ENCODE results near the gene SRGAP3.
"Not testable (repeated sequence)": the region's sequence is repeated elsewhere in the genome, so short reads cannot be mapped to it uniquely, and the experiment has no call there.

Gene SRGAP3

GRCh38 chr3:9249273-9250192, at the start of gene SRGAP3:
SRGAP3 (minus strand) TSS chr3:9249646; CDS start chr3:9248951, 695 bp downstream.
- H3K27ac ChIP-seq (ENCODE audit: low read depth, low read length) = no peak within 1 kb of the TSS
- no peaks in the 10 kb centered on the region for H3K9me3 ChIP-seq (ENCODE audit: control insufficient read depth in 5 of 5, low read length in 5 of 5)
- peak within 1 kb of the TSS in 4 of 5 donors; percentile 13 to 75 (median 40) for H3K9ac ChIP-seq (ENCODE audit: low read length in 5 of 5)
- peaks cover 0 to 30% (median 25%) of the 10 kb centered on the region in 5 donors for H3K4me1 ChIP-seq (ENCODE audit: control insufficient read depth in 5 of 5, insufficient read depth in 5 of 5, low read length in 5 of 5)
- H3K27me3 ChIP-seq (ENCODE audit: control insufficient read depth in 5 of 5, insufficient read depth in 4 of 5, low read length in 5 of 5) = peaks cover 0 to 8% (median 3%) of the 10 kb centered on the region in 5 donors
- H3K4me3 ChIP-seq (ENCODE audit: low read depth in 1 of 5, low read length in 5 of 5) = peak within 1 kb of the TSS; percentile 70 to 88 (median 76)
- H3K36me3 ChIP-seq (ENCODE audit: control insufficient read depth in 5 of 5, insufficient read depth in 5 of 5, low read length in 5 of 5) = no peaks in the 10 kb centered on the region

GRCh38 chr3:9298236-9298635, 48.8 kb upstream of the SRGAP3 start:
- Histone ChIP-seq H3K36me3 (ENCODE audit: control insufficient read depth in 5 of 5, insufficient read depth in 5 of 5, low read length in 5 of 5) (no peaks in the 10 kb centered on the region), H3K9ac (ENCODE audit: low read length in 5 of 5) (no peak overlapping the region), H3K4me3 (ENCODE audit: low read depth in 1 of 5, low read length in 5 of 5) (no peak overlapping the region), H3K27me3 (ENCODE audit: control insufficient read depth in 5 of 5, insufficient read depth in 4 of 5, low read length in 5 of 5) (peaks cover 0 to 4% (median 0%) of the 10 kb centered on the region in 5 donors), H3K4me1 (ENCODE audit: control insufficient read depth in 5 of 5, insufficient read depth in 5 of 5, low read length in 5 of 5) (peaks cover 0 to 9% (median 6%) of the 10 kb centered on the region in 5 donors), H3K9me3 (ENCODE audit: control insufficient read depth in 5 of 5, low read length in 5 of 5) (no peaks in the 10 kb centered on the region), H3K27ac (ENCODE audit: low read depth, low read length) (no peak overlapping the region)

GRCh38 chr3:9296241-9296640, 46.8 kb upstream of the SRGAP3 start:
- Histone ChIP-seq H3K4me3 (ENCODE audit: low read depth in 1 of 5, low read length in 5 of 5) (no peak overlapping the region), H3K9ac (ENCODE audit: low read length in 5 of 5) (no peak overlapping the region), H3K27ac (ENCODE audit: low read depth, low read length) (no peak overlapping the region), H3K36me3 (ENCODE audit: control insufficient read depth in 5 of 5, insufficient read depth in 5 of 5, low read length in 5 of 5) (no peaks in the 10 kb centered on the region), H3K27me3 (ENCODE audit: control insufficient read depth in 5 of 5, insufficient read depth in 4 of 5, low read length in 5 of 5) (no peaks in the 10 kb centered on the region), H3K9me3 (ENCODE audit: control insufficient read depth in 5 of 5, low read length in 5 of 5) (no peaks in the 10 kb centered on the region), H3K4me1 (ENCODE audit: control insufficient read depth in 5 of 5, insufficient read depth in 5 of 5, low read length in 5 of 5) (peaks cover 0 to 2% (median 0%) of the 10 kb centered on the region in 5 donors)

GRCh38 chr3:9295007-9295406, 45.6 kb upstream of the SRGAP3 start:
- H3K4me1 ChIP-seq (ENCODE audit: control insufficient read depth in 5 of 5, insufficient read depth in 5 of 5, low read length in 5 of 5) = peaks cover 0 to 2% (median 0%) of the 10 kb centered on the region in 5 donors
- H3K9me3 ChIP-seq (ENCODE audit: control insufficient read depth in 5 of 5, low read length in 5 of 5) = no peaks in the 10 kb centered on the region
- H3K4me3 ChIP-seq (ENCODE audit: low read depth in 1 of 5, low read length in 5 of 5) = no peak overlapping the region
- no peaks in the 10 kb centered on the region for H3K36me3 ChIP-seq (ENCODE audit: control insufficient read depth in 5 of 5, insufficient read depth in 5 of 5, low read length in 5 of 5)
- H3K9ac ChIP-seq (ENCODE audit: low read length in 5 of 5) = no peak overlapping the region
- no peak overlapping the region for H3K27ac ChIP-seq (ENCODE audit: low read depth, low read length)
- H3K27me3 ChIP-seq (ENCODE audit: control insufficient read depth in 5 of 5, insufficient read depth in 4 of 5, low read length in 5 of 5) = no peaks in the 10 kb centered on the region

- not testable (repeated sequence) for H3K27me3 ChIP-seq (ENCODE audit: control insufficient read depth in 5 of 5, insufficient read depth in 4 of 5, low read length in 5 of 5); H3K4me1 ChIP-seq (ENCODE audit: control insufficient read depth in 5 of 5, insufficient read depth in 5 of 5, low read length in 5 of 5); H3K36me3 ChIP-seq (ENCODE audit: control insufficient read depth in 5 of 5, insufficient read depth in 5 of 5, low read length in 5 of 5); H3K4me3 ChIP-seq (ENCODE audit: low read depth in 1 of 5, low read length in 5 of 5); H3K27ac ChIP-seq (ENCODE audit: low read depth, low read length); H3K9ac ChIP-seq (ENCODE audit: low read length in 5 of 5); H3K9me3 ChIP-seq (ENCODE audit: control insufficient read depth in 5 of 5, low read length in 5 of 5)
Measured at GRCh38 chr3:9293953-9294352, 44.5 kb upstream of the SRGAP3 start.

GRCh38 chr3:9293076-9293475, 43.6 kb upstream of the SRGAP3 start:
- Histone ChIP-seq H3K9me3 (ENCODE audit: control insufficient read depth in 5 of 5, low read length in 5 of 5) (peaks cover 0 to 4% (median 0%) of the 10 kb centered on the region in 5 donors), H3K9ac (ENCODE audit: low read length in 5 of 5) (no peak overlapping the region), H3K36me3 (ENCODE audit: control insufficient read depth in 5 of 5, insufficient read depth in 5 of 5, low read length in 5 of 5) (no peaks in the 10 kb centered on the region), H3K4me3 (ENCODE audit: low read depth in 1 of 5, low read length in 5 of 5) (no peak overlapping the region), H3K4me1 (ENCODE audit: control insufficient read depth in 5 of 5, insufficient read depth in 5 of 5, low read length in 5 of 5) (peaks cover 0 to 2% (median 0%) of the 10 kb centered on the region in 5 donors), H3K27ac (ENCODE audit: low read depth, low read length) (no peak overlapping the region), H3K27me3 (ENCODE audit: control insufficient read depth in 5 of 5, insufficient read depth in 4 of 5, low read length in 5 of 5) (no peaks in the 10 kb centered on the region)

- H3K4me3 ChIP-seq (ENCODE audit: low read depth in 1 of 5, low read length in 5 of 5) = no peak overlapping the region
- no peaks in the 10 kb centered on the region for H3K36me3 ChIP-seq (ENCODE audit: control insufficient read depth in 5 of 5, insufficient read depth in 5 of 5, low read length in 5 of 5)
- no peaks in the 10 kb centered on the region for H3K27me3 ChIP-seq (ENCODE audit: control insufficient read depth in 5 of 5, insufficient read depth in 4 of 5, low read length in 5 of 5)
- no peak overlapping the region for H3K27ac ChIP-seq (ENCODE audit: low read depth, low read length)
- H3K4me1 ChIP-seq (ENCODE audit: control insufficient read depth in 5 of 5, insufficient read depth in 5 of 5, low read length in 5 of 5) = peaks cover 0 to 2% (median 0%) of the 10 kb centered on the region in 5 donors
- H3K9ac ChIP-seq (ENCODE audit: low read length in 5 of 5) = no peak overlapping the region
- peaks cover 0 to 4% (median 0%) of the 10 kb centered on the region in 5 donors for H3K9me3 ChIP-seq (ENCODE audit: control insufficient read depth in 5 of 5, low read length in 5 of 5)
Measured at GRCh38 chr3:9292516-9292915, 43.1 kb upstream of the SRGAP3 start.

GRCh38 chr3:9291821-9292410, 42.5 kb upstream of the SRGAP3 start:
- H3K27ac ChIP-seq (ENCODE audit: low read depth, low read length) = no peak overlapping the region
- no peak overlapping the region for H3K4me3 ChIP-seq (ENCODE audit: low read depth in 1 of 5, low read length in 5 of 5)
- H3K27me3 ChIP-seq (ENCODE audit: control insufficient read depth in 5 of 5, insufficient read depth in 4 of 5, low read length in 5 of 5) = no peaks in the 10 kb centered on the region
- peaks cover 0 to 4% (median 0%) of the 10 kb centered on the region in 5 donors for H3K9me3 ChIP-seq (ENCODE audit: control insufficient read depth in 5 of 5, low read length in 5 of 5)
- H3K4me1 ChIP-seq (ENCODE audit: control insufficient read depth in 5 of 5, insufficient read depth in 5 of 5, low read length in 5 of 5) = peaks cover 0 to 2% (median 0%) of the 10 kb centered on the region in 5 donors
- no peaks in the 10 kb centered on the region for H3K36me3 ChIP-seq (ENCODE audit: control insufficient read depth in 5 of 5, insufficient read depth in 5 of 5, low read length in 5 of 5)
- no peak overlapping the region for H3K9ac ChIP-seq (ENCODE audit: low read length in 5 of 5)

GRCh38 chr3:9290566-9290965, 41.1 kb upstream of the SRGAP3 start:
- H3K9me3 ChIP-seq (ENCODE audit: control insufficient read depth in 5 of 5, low read length in 5 of 5) = peaks cover 0 to 4% (median 0%) of the 10 kb centered on the region in 5 donors
- no peaks in the 10 kb centered on the region for H3K36me3 ChIP-seq (ENCODE audit: control insufficient read depth in 5 of 5, insufficient read depth in 5 of 5, low read length in 5 of 5)
- H3K4me1 ChIP-seq (ENCODE audit: control insufficient read depth in 5 of 5, insufficient read depth in 5 of 5, low read length in 5 of 5) = peaks cover 0 to 2% (median 0%) of the 10 kb centered on the region in 5 donors
- no peak overlapping the region for H3K27ac ChIP-seq (ENCODE audit: low read depth, low read length)
- no peak overlapping the region for H3K4me3 ChIP-seq (ENCODE audit: low read depth in 1 of 5, low read length in 5 of 5)
- H3K27me3 ChIP-seq (ENCODE audit: control insufficient read depth in 5 of 5, insufficient read depth in 4 of 5, low read length in 5 of 5) = no peaks in the 10 kb centered on the region
- no peak overlapping the region for H3K9ac ChIP-seq (ENCODE audit: low read length in 5 of 5)

GRCh38 chr3:9281533-9281932, 32.1 kb upstream of the SRGAP3 start:
- not testable (repeated sequence) for H3K27ac ChIP-seq (ENCODE audit: low read depth, low read length); H3K4me1 ChIP-seq (ENCODE audit: control insufficient read depth in 5 of 5, insufficient read depth in 5 of 5, low read length in 5 of 5); H3K27me3 ChIP-seq (ENCODE audit: control insufficient read depth in 5 of 5, insufficient read depth in 4 of 5, low read length in 5 of 5); H3K9me3 ChIP-seq (ENCODE audit: control insufficient read depth in 5 of 5, low read length in 5 of 5); H3K4me3 ChIP-seq (ENCODE audit: low read depth in 1 of 5, low read length in 5 of 5); H3K36me3 ChIP-seq (ENCODE audit: control insufficient read depth in 5 of 5, insufficient read depth in 5 of 5, low read length in 5 of 5); H3K9ac ChIP-seq (ENCODE audit: low read length in 5 of 5)
